ENCODE measurements around the gene PTPRM. TPM values are rescaled to one million over a fixed set of nuclear protein-coding genes. Genes with fewer than 3 reads are reported as not detected.

The PTPRM gene
- total RNA-seq, 1 donor, result 84.7 TPM

GRCh38 chr18:7847357-7848053 is 280.4 kb downstream of the PTPRM start:
- H3K4me3 ChIP-seq (ENCODE audit: insufficient read depth, low read length), result no peak overlapping the region
- peaks cover 3% of the 10 kb centered on the region for H3K9me3 ChIP-seq (ENCODE audit: low read depth, low read length)
- no peak overlapping the region for H3K27ac ChIP-seq (ENCODE audit: low read depth, low read length)
- no peaks in the 10 kb centered on the region for H3K79me2 ChIP-seq (ENCODE audit: insufficient read depth, low read length)
- no peak overlapping the region for H3K4me2 ChIP-seq (ENCODE audit: insufficient read depth, low read length)
- H4K20me1 ChIP-seq (ENCODE audit: insufficient read depth, low read length), result no peaks in the 10 kb centered on the region
- no peak overlapping the region for H2AFZ ChIP-seq (ENCODE audit: low read length)
- no peak for TF ChIP-seq CTCF (IDR thresholded peaks at IDR 0.05; ENCODE audit: extremely low read depth, low read depth, low read length)
- no peaks in the 10 kb centered on the region for H3K4me1 ChIP-seq (ENCODE audit: insufficient read depth, low read length)
- no peak for DNase-seq (ENCODE audit: insufficient read length, low spot score, missing footprints)
- H3K27me3 ChIP-seq (ENCODE audit: insufficient read depth, low read length), result no peaks in the 10 kb centered on the region
- H3K36me3 ChIP-seq (ENCODE audit: insufficient read depth, low read length), result no peaks in the 10 kb centered on the region

GRCh38 chr18:7848054-7848412 is 280.9 kb downstream of the PTPRM start:
- Histone ChIP-seq H3K79me2 (ENCODE audit: insufficient read depth, low read length) (no peaks in the 10 kb centered on the region), H3K4me2 (ENCODE audit: insufficient read depth, low read length) (no peak overlapping the region), H3K27ac (ENCODE audit: low read depth, low read length) (no peak overlapping the region), H4K20me1 (ENCODE audit: insufficient read depth, low read length) (no peaks in the 10 kb centered on the region), H3K9me3 (ENCODE audit: low read depth, low read length) (peaks cover 3% of the 10 kb centered on the region), H3K4me1 (ENCODE audit: insufficient read depth, low read length) (no peaks in the 10 kb centered on the region), H3K27me3 (ENCODE audit: insufficient read depth, low read length) (no peaks in the 10 kb centered on the region), H3K4me3 (ENCODE audit: insufficient read depth, low read length) (no peak overlapping the region), H3K36me3 (ENCODE audit: insufficient read depth, low read length) (no peaks in the 10 kb centered on the region), H2AFZ (ENCODE audit: low read length) (no peak overlapping the region)
- TF ChIP-seq CTCF (IDR thresholded peaks at IDR 0.05; ENCODE audit: extremely low read depth, low read depth, low read length), result no peak
- no peak for DNase-seq (ENCODE audit: insufficient read length, low spot score, missing footprints)

GRCh38 chr18:7850446-7850845 is 283.3 kb downstream of the PTPRM start:
- TF ChIP-seq CTCF (IDR thresholded peaks at IDR 0.05; ENCODE audit: extremely low read depth, low read depth, low read length), result no peak
- no peaks in the 10 kb centered on the region for H4K20me1 ChIP-seq (ENCODE audit: insufficient read depth, low read length)
- H3K4me3 ChIP-seq (ENCODE audit: insufficient read depth, low read length), result no peak overlapping the region
- no peaks in the 10 kb centered on the region for H3K4me1 ChIP-seq (ENCODE audit: insufficient read depth, low read length)
- no peak overlapping the region for H3K27ac ChIP-seq (ENCODE audit: low read depth, low read length)
- no peaks in the 10 kb centered on the region for H3K27me3 ChIP-seq (ENCODE audit: insufficient read depth, low read length)
- no peak overlapping the region for H2AFZ ChIP-seq (ENCODE audit: low read length)
- H3K79me2 ChIP-seq (ENCODE audit: insufficient read depth, low read length), result no peaks in the 10 kb centered on the region
- no peaks in the 10 kb centered on the region for H3K36me3 ChIP-seq (ENCODE audit: insufficient read depth, low read length)
- no peaks in the 10 kb centered on the region for H3K9me3 ChIP-seq (ENCODE audit: low read depth, low read length)
- DNase-seq (ENCODE audit: insufficient read length, low spot score, missing footprints), result no peak
- H3K4me2 ChIP-seq (ENCODE audit: insufficient read depth, low read length), result no peak overlapping the region

GRCh38 chr18:7855028-7855427 is 287.9 kb downstream of the PTPRM start:
- peaks cover 2% of the 10 kb centered on the region for H3K79me2 ChIP-seq (ENCODE audit: insufficient read depth, low read length)
- no peak overlapping the region for H3K4me2 ChIP-seq (ENCODE audit: insufficient read depth, low read length)
- H3K4me3 ChIP-seq (ENCODE audit: insufficient read depth, low read length), result no peak overlapping the region
- peaks cover 17% of the 10 kb centered on the region for H3K4me1 ChIP-seq (ENCODE audit: insufficient read depth, low read length)
- no peaks in the 10 kb centered on the region for H3K27me3 ChIP-seq (ENCODE audit: insufficient read depth, low read length)
- no peak overlapping the region for H3K27ac ChIP-seq (ENCODE audit: low read depth, low read length)
- no peaks in the 10 kb centered on the region for H4K20me1 ChIP-seq (ENCODE audit: insufficient read depth, low read length)
- no peak for TF ChIP-seq CTCF (IDR thresholded peaks at IDR 0.05; ENCODE audit: extremely low read depth, low read depth, low read length)
- H2AFZ ChIP-seq (ENCODE audit: low read length), result no peak overlapping the region
- H3K9me3 ChIP-seq (ENCODE audit: low read depth, low read length), result no peaks in the 10 kb centered on the region
- DNase-seq (ENCODE audit: insufficient read length, low spot score, missing footprints), result no peak
- H3K36me3 ChIP-seq (ENCODE audit: insufficient read depth, low read length), result no peaks in the 10 kb centered on the region

All from osteoblast (primary cell).